Endothelial cell of umbilical vein (primary cell): ENCODE results near the gene LARP6.

Experiments used
- CTCF ChIP-seq, 2 donors: IDR thresholded peaks; 1 replicate in 1 of 2; 2 replicates in 1 of 2; pipeline ENCODE4 v1.5.1; 2011; ENCODE audit warnings: low read length in 2 of 2, mild to moderate bottlenecking in 2 of 2, moderate library complexity in 2 of 2, control low read depth in 1 of 2, inconsistent platforms in 1 of 2, low read depth in 1 of 2; ENCODE audit not compliant: insufficient read depth in 1 of 2; ENCODE audit errors: extremely low read depth in 1 of 2
- POLR2A ChIP-seq: IDR thresholded peaks from 2 replicates; pipeline ENCODE4 v1.6.1; 2012; ENCODE audit warnings: low read depth, mild to moderate bottlenecking, control low read depth, low read length
- POLR2AphosphoS5 ChIP-seq: IDR thresholded peaks from 2 replicates; pipeline ENCODE4 v1.6.1; 2012; ENCODE audit warnings: low read depth, mild to moderate bottlenecking, control low read depth, low read length, moderate library complexity; ENCODE audit not compliant: insufficient read depth

GRCh38 chr15:70834999-70835398 is 19.0 kb downstream of the LARP6 start:
- TF ChIP-seq CTCF (IDR thresholded peaks at IDR 0.05; ENCODE audit: extremely low read depth in 1 of 2, insufficient read depth in 1 of 2, low read depth in 1 of 2, low read length in 2 of 2) (no peak), POLR2AphosphoS5 (no peak), POLR2A (no peak)
